ENCODE data around the gene PLAA. TPM values are rescaled to one million over a fixed set of nuclear protein-coding genes. Genes with fewer than 3 reads are reported as not detected.

The PLAA gene
- total RNA-seq, 1 experiment from 2014 or later, result 41.2 TPM

DNA sequence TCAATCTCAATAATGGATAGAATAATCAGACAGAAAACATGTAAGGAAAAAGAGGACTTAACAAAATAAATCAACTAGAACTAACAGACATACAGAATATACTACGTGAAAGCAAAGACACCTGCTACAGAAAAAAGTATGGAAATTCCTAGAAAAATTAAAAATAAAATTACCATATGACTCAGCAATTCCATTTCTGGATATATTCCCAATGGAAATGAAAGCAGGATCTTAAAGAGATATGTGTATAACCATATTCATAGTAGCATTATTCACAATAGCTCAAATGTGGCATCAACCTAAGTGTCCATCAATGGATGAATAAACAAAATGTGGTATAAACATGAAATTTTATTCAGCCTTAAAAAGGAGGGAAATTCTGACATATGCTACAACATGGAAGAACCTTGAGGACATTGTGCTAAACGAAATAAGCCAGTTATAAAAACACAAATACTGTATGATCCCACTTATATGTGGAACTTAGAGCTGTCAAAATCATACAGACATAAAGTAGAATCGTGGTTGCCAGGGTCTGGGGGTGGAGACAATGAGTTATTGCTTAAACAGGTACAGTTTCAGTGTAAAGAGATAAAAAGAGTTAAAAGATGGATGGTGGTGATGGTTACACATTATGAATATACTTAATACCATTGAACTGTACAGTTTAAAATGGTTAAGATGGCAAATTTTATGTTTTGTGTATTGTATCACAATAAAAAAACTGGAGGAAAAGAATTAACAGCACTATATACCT is 6.9 kb downstream of the PLAA start:
- Histone ChIP-seq H3K27me3 (ENCODE audit: insufficient read depth, low read length) (no peaks in the 10 kb centered on the region), H3K9me2 (ENCODE audit: insufficient read depth) (no peaks in the 10 kb centered on the region), H3K4me1 (ENCODE audit: control insufficient read depth in 1 of 2, insufficient read depth in 2 of 2, low read length in 2 of 2) (peaks cover 0 to 2% of the 10 kb centered on the region in 2 experiments; a peak in 3 of 4 replicates), H3K4me2 (ENCODE audit: low read length) (no peak overlapping the region), H2AFZ (ENCODE audit: low read depth, low read length, poor library complexity, severe bottlenecking) (no peak overlapping the region), H3K27ac (ENCODE audit: low read depth, low read length) (no peak overlapping the region), H3K4me3 (replicated peaks in 1 of 2; ENCODE audit: low read depth in 1 of 2, low read length in 2 of 2) (no peak overlapping the region), H3K9ac (ENCODE audit: low read length) (no peak overlapping the region), H3K36me3 (ENCODE audit: control insufficient read depth in 1 of 2, insufficient read depth in 2 of 2, low read length in 2 of 2) (peaks cover 0 to 5% of the 10 kb centered on the region in 2 experiments; a peak in 1 of 4 replicates), H3K9me3 (ENCODE audit: control insufficient read depth in 1 of 2, insufficient read depth in 1 of 2, low read depth in 1 of 2, low read length in 2 of 2) (no peaks in the 10 kb centered on the region; a peak in 2 of 4 replicates), H4K20me1 (ENCODE audit: insufficient read depth) (peaks cover 4% of the 10 kb centered on the region; the same call in 1 of the 2 replicates), H3K79me2 (ENCODE audit: insufficient read depth, low read length) (peaks cover 100% of the 10 kb centered on the region)
- intact Hi-C loops (cut with micrococcal nuclease), result no loop called here
- BruUV-seq (replicated peaks), result no TSS peak
- ChIA-PET RAD21 (ENCODE audit: low non-redundant PET in 1 of 2, low total read pairs in 2 of 2, uncharacterized antibody in 2 of 2, unreplicated experiment in 2 of 2) (no interaction called here), POLR2A (no interaction called here), CTCF (no interaction called here)
- DNase-seq (ENCODE audit: low read depth, low spot score) (no peak), ATAC-seq (no peak)
- TF ChIP-seq JUND (IDR thresholded peaks at IDR 0.05), result no peak
- TF ChIP-seq RAD21 (IDR thresholded peaks at IDR 0.05; ENCODE audit: low read depth), result no peak
- TF ChIP-seq, protein P1, sequence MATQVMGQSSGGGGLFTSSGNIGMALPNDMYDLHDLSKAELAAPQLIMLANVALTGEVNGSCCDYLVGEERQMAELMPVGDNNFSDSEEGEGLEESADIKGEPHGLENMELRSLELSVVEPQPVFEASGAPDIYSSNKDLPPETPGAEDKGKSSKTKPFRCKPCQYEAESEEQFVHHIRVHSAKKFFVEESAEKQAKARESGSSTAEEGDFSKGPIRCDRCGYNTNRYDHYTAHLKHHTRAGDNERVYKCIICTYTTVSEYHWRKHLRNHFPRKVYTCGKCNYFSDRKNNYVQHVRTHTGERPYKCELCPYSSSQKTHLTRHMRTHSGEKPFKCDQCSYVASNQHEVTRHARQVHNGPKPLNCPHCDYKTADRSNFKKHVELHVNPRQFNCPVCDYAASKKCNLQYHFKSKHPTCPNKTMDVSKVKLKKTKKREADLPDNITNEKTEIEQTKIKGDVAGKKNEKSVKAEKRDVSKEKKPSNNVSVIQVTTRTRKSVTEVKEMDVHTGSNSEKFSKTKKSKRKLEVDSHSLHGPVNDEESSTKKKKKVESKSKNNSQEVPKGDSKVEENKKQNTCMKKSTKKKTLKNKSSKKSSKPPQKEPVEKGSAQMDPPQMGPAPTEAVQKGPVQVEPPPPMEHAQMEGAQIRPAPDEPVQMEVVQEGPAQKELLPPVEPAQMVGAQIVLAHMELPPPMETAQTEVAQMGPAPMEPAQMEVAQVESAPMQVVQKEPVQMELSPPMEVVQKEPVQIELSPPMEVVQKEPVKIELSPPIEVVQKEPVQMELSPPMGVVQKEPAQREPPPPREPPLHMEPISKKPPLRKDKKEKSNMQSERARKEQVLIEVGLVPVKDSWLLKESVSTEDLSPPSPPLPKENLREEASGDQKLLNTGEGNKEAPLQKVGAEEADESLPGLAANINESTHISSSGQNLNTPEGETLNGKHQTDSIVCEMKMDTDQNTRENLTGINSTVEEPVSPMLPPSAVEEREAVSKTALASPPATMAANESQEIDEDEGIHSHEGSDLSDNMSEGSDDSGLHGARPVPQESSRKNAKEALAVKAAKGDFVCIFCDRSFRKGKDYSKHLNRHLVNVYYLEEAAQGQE (IDR thresholded peaks at IDR 0.05; ENCODE audit: low read depth), result no peak
- no peak for TF ChIP-seq SIN3A (IDR thresholded peaks at IDR 0.05; ENCODE audit: low read depth)
- TF ChIP-seq, protein P2, sequence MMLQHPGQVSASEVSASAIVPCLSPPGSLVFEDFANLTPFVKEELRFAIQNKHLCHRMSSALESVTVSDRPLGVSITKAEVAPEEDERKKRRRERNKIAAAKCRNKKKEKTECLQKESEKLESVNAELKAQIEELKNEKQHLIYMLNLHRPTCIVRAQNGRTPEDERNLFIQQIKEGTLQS (IDR thresholded peaks at IDR 0.05), result no peak

All from HCT116 (cell line).